B cell (primary cell): Measurements from ENCODE around the gene TMEM214. TPM values are rescaled to one million over a fixed set of nuclear protein-coding genes. Genes with fewer than 3 reads are reported as not detected.
"Not testable (repeated sequence)": the region's sequence is repeated elsewhere in the genome, so short reads cannot be mapped to it uniquely, and the experiment has no call there.

ENCODE experiments used
- ATAC-seq: fragments of 200-7000 bp; cut with Tn5 transposase; one replicate; pipeline ENCODE4 v1.10.0; 2021; ENCODE audit warnings: low read depth, mild to moderate bottlenecking, moderate number of reproducible peaks, moderate library complexity
- CTCF ChIA-PET: fragments of 350-600 bp; sonication (Branson Sonifier 250); formaldehyde crosslinking; loops from one replicate; lab custom pipeline; 2021; ENCODE audit warnings: antibody characterized with exemption, inconsistent platforms; lab: Charles Lee
- POLR2A ChIA-PET: fragments of 350-600 bp; sonication (Branson Sonifier 250); formaldehyde crosslinking; loops from one replicate; lab custom pipeline; 2021; ENCODE audit warnings: antibody characterized with exemption; lab: Charles Lee
- DNase-seq: peaks from one replicate; pipeline ENCODE4 v3.0.0; 2013
- H2AFZ ChIP-seq: 2 replicates; pipeline ENCODE4 v1.6.1; 2012; ENCODE audit warnings: mild to moderate bottlenecking, low read depth, low read length; ENCODE audit not compliant: insufficient read depth, poor library complexity, severe bottlenecking
- H3K27ac ChIP-seq, 2 donors: 1 replicate in 1 of 2; 2 replicates in 1 of 2; pipeline ENCODE4 v1.5.1; 2012 to 2013; ENCODE audit warnings: low read length in 2 of 2, mild to moderate bottlenecking in 2 of 2, moderate library complexity in 1 of 2
- H3K27me3 ChIP-seq, 4 experiments: fragments of 200-600 bp in 1 of 4; sonication (generic) in 1 of 4; replicated peaks in 1 of 4; 1 replicate in 2 of 4; 2 replicates in 2 of 4; pipeline versions ENCODE4 v1.6.1 to v1.7.0; 2013 to 2016; ENCODE audit warnings: low read length in 3 of 4, mild to moderate bottlenecking in 2 of 4, mixed read lengths in 1 of 4, moderate library complexity in 1 of 4; ENCODE audit not compliant: insufficient read depth in 4 of 4, control insufficient read depth in 3 of 4; ENCODE audit errors: control extremely low read depth in 1 of 4
- H3K36me3 ChIP-seq, 2 experiments: replicated peaks in 1 of 2; 1 replicate in 1 of 2; 2 replicates in 1 of 2; pipeline versions ENCODE4 v1.6.1 to v1.7.1; 2013; ENCODE audit warnings: low read length in 1 of 2; ENCODE audit not compliant: insufficient read depth in 2 of 2, control insufficient read depth in 1 of 2; ENCODE audit errors: control extremely low read depth in 1 of 2, extremely low read depth in 1 of 2
- H3K4me1 ChIP-seq, 2 donors: fragments of 200-600 bp in 1 of 2; sonication (generic) in 1 of 2; 1 replicate in 1 of 2; 2 replicates in 1 of 2; pipeline versions ENCODE4 v1.5.1 to v1.6.1; 2013 to 2017; ENCODE audit warnings: low read length in 2 of 2; ENCODE audit not compliant: control insufficient read depth in 2 of 2, insufficient read depth in 2 of 2
- H3K4me2 ChIP-seq: replicated peaks from 2 replicates; pipeline ENCODE3; 2012; ENCODE audit warnings: mild to moderate bottlenecking, low read depth, low read length; ENCODE audit not compliant: poor library complexity, severe bottlenecking
- H3K4me3 ChIP-seq, 5 experiments: fragments of 200-600 bp in 1 of 5; sonication (generic) in 1 of 5; 1 replicate in 3 of 5; 2 replicates in 2 of 5; pipeline versions ENCODE4 v1.5.1 to v1.7.0; 2011 to 2016; ENCODE audit warnings: low read length in 4 of 5, mild to moderate bottlenecking in 4 of 5, low read depth in 2 of 5, control low read depth in 1 of 5, moderate library complexity in 1 of 5; ENCODE audit not compliant: insufficient read depth in 1 of 5; ENCODE audit errors: control extremely low read depth in 1 of 5, extremely low read depth in 1 of 5
- H3K79me2 ChIP-seq: fragments of 200-600 bp; sonication (generic); one replicate; pipeline ENCODE4 v1.6.0; 2016; ENCODE audit warnings: low read length; ENCODE audit not compliant: control insufficient read depth, insufficient read depth
- H3K9ac ChIP-seq: fragments of 200-600 bp; sonication (generic); 2 replicates; pipeline ENCODE4 v1.6.1; 2017; ENCODE audit warnings: mild to moderate bottlenecking, low read length, moderate library complexity
- H3K9me3 ChIP-seq, 3 donors: one replicate each; pipeline versions ENCODE4 v1.6.1 to v1.7.1; 2013; ENCODE audit warnings: low read length in 2 of 3; ENCODE audit not compliant: control insufficient read depth in 2 of 3, insufficient read depth in 1 of 3; ENCODE audit errors: control extremely low read depth in 1 of 3
- H4K20me1 ChIP-seq: 2 replicates; pipeline ENCODE4 v1.6.0; 2012; ENCODE audit warnings: mild to moderate bottlenecking, low read length; ENCODE audit not compliant: insufficient read depth, control insufficient read depth, poor library complexity, severe bottlenecking
- H3K27ac Mint-ChIP-seq: one replicate; pipeline ENCODE4 v1.8.0; 2021; ENCODE audit warnings: mixed read lengths
- H3K27me3 Mint-ChIP-seq: one replicate; pipeline ENCODE4 v1.8.0; 2021; ENCODE audit warnings: mixed read lengths
- H3K4me1 Mint-ChIP-seq: one replicate; pipeline ENCODE4 v1.8.0; 2021; ENCODE audit warnings: mixed read lengths
- H3K4me3 Mint-ChIP-seq: one replicate; pipeline ENCODE4 v1.8.0; 2021; ENCODE audit warnings: mixed read lengths
- H3K9me3 Mint-ChIP-seq: one replicate; pipeline ENCODE4 v1.8.0; 2022; ENCODE audit warnings: mixed read lengths; ENCODE audit not compliant: insufficient read depth
- EZH2 ChIP-seq: IDR thresholded peaks from 2 replicates; pipeline ENCODE4 v1.6.1; 2012; ENCODE audit warnings: borderline replicate concordance, low read depth, mild to moderate bottlenecking, moderate library complexity, low read length; ENCODE audit not compliant: insufficient read depth, poor library complexity, severe bottlenecking
- WGBS: methylation state at CpG from one replicate; pipeline ENCODE4 v1.1.5; 2013; ENCODE audit warnings: missing lambda C conversion rate; ENCODE audit not compliant: insufficient coverage; 5-methylcytosine and 5-hydroxymethylcytosine counted together
- intact Hi-C: fragments of 100-400 bp; cut with micrococcal nuclease; formaldehyde crosslinking; loops from one replicate; pipeline ENCODE4 v1.10.0; 2022
- polyA plus RNA-seq: library from polyadenylated mRNA; depleted of rRNA; stranded (reverse); fragments of >200 nt; gene quantifications from 2 replicates; pipeline ENCODE4 v1.2.3, GENCODE V29; 2012
- total RNA-seq, 2 donors: library from RNA; stranded (reverse); fragments of 120-200 nt in 1 of 2; gene quantifications; 1 replicate in 1 of 2; 2 replicates in 1 of 2; pipeline versions ENCODE4 v1.2.3 to v1.2.4, GENCODE V29; 2013 to 2022
- TF ChIP-seq, protein P1 (sequence below): fragments of 200-600 bp; IDR thresholded peaks from one replicate; pipeline ENCODE4 v1.8.0; 2022; ENCODE audit warnings: antibody characterized with exemption, mild to moderate bottlenecking

TMEM214 gene
- total and polyA plus RNA-seq, 2 donors (not counting 1 experiment from before 2014, with no cell fraction given): 80.1 to 91.1 TPM

- peaks cover 54% of the 10 kb centered on the region for H3K4me1 Mint-ChIP-seq
- 36% methylated on average over 3 of the region's 4 CpGs for WGBS
- DNase-seq (peak; percentile 63), ATAC-seq (no peak)
- H3K27me3 Mint-ChIP-seq: no peaks in the 10 kb centered on the region
- Histone ChIP-seq H4K20me1 (peaks cover 3% of the 10 kb centered on the region), H3K4me2 (peak overlapping the region; percentile 49), H3K4me3 (peak overlapping the region in 1 of 5 experiments; percentile 21), H3K36me3 (peaks cover 0 to 3% of the 10 kb centered on the region in 2 experiments), H3K4me1 (peaks cover 31 to 40% of the 10 kb centered on the region in 2 donors), H3K79me2 (peaks cover 13% of the 10 kb centered on the region), H3K27ac (peak overlapping the region in 1 of 2 donors; percentile 20), H3K27me3 (peaks cover 0 to 11% (median 4%) of the 10 kb centered on the region in 4 experiments), H3K9me3 (no peaks in the 10 kb centered on the region), H3K9ac (no peak overlapping the region), H2AFZ (no peak overlapping the region)
- ChIA-PET CTCF (interaction anchor here (1.2 to 1.6 kb wide), 2 partner anchors 21 to 34 kb away, joined by 3 read pairs; no protein-coding TSS in a partner anchor), POLR2A (interaction anchor here (0.6 to 0.7 kb wide), 2 partner anchors 115 to 726 kb away, joined by 3 to 4 read pairs; no protein-coding TSS in a partner anchor)
- TF ChIP-seq, protein P1, sequence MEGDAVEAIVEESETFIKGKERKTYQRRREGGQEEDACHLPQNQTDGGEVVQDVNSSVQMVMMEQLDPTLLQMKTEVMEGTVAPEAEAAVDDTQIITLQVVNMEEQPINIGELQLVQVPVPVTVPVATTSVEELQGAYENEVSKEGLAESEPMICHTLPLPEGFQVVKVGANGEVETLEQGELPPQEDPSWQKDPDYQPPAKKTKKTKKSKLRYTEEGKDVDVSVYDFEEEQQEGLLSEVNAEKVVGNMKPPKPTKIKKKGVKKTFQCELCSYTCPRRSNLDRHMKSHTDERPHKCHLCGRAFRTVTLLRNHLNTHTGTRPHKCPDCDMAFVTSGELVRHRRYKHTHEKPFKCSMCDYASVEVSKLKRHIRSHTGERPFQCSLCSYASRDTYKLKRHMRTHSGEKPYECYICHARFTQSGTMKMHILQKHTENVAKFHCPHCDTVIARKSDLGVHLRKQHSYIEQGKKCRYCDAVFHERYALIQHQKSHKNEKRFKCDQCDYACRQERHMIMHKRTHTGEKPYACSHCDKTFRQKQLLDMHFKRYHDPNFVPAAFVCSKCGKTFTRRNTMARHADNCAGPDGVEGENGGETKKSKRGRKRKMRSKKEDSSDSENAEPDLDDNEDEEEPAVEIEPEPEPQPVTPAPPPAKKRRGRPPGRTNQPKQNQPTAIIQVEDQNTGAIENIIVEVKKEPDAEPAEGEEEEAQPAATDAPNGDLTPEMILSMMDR: no peak
- no peak for TF ChIP-seq EZH2
- H3K27ac Mint-ChIP-seq: peak overlapping the region; percentile 79
- no peaks in the 10 kb centered on the region for H3K9me3 Mint-ChIP-seq
- intact Hi-C loops: no loop called here
- H3K4me3 Mint-ChIP-seq: peak overlapping the region; percentile 62
These were observed 42.2 kb downstream of the TMEM214 start for GRCh38 chr2:27074738-27075565.

DNA sequence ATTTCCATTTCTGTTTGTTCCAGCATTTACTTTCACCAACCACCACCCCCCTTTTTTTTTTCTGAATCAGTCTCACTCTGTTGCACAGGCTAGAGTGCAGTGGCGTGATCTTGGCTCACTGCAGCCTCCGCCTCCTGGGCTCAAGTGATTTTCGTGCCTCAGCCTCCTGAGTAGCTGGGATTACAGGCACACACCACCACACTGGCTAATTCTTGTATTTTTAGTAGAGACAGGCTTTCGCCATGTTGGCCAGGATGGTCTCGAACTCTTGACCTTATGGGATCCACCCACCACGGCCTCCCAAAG is 42.8 kb downstream of the TMEM214 start:
- peaks cover 50% of the 10 kb centered on the region for H3K4me1 Mint-ChIP-seq
- ATAC-seq, H3K36me3 ChIP-seq, DNase-seq, H2AFZ ChIP-seq, H3K79me2 ChIP-seq, H3K9me3 Mint-ChIP-seq, H3K27ac ChIP-seq, H4K20me1 ChIP-seq, H3K27me3 Mint-ChIP-seq, intact Hi-C loops, CTCF ChIA-PET, H3K9me3 ChIP-seq, H3K9ac ChIP-seq: not testable (repeated sequence)
- peak overlapping the region; percentile 49 for H3K4me2 ChIP-seq
- H3K4me3 ChIP-seq: peak overlapping the region in 1 of 5 experiments; percentile 21
- 60% methylated on average over 5 of the region's 6 CpGs for WGBS
- peaks cover 26 to 34% of the 10 kb centered on the region in 2 donors for H3K4me1 ChIP-seq
- POLR2A ChIA-PET: interaction anchor here (0.6 kb wide), 1 partner anchor 115 kb away, joined by 4 read pairs; no protein-coding TSS in a partner anchor
- H3K27ac Mint-ChIP-seq: peak overlapping the region; percentile 79
- peak overlapping the region; percentile 62 for H3K4me3 Mint-ChIP-seq
- peaks cover 0 to 11% (median 4%) of the 10 kb centered on the region in 4 experiments for H3K27me3 ChIP-seq
